Lower leg skin (tissue), 4 donors: ENCODE results near the gene SLC16A12. TPM values are rescaled to one million over a fixed set of nuclear protein-coding genes. Genes with fewer than 3 reads are reported as not detected.

Experiments used
- DNase-seq, 2 donors: peaks; one replicate each; pipeline ENCODE4 v3.0.0-alpha.2; 2019; ENCODE audit warnings: low spot score in 2 of 2
- H3K4me3 ChIP-seq: fragments of 200-600 bp; sonication (generic); 2 replicates; pipeline ENCODE4 v1.5.1; 2017; ENCODE audit warnings: mild to moderate bottlenecking, low read depth; ENCODE audit not compliant: poor library complexity, severe bottlenecking
- CTCF ChIP-seq, 3 donors: fragments of 450-650 bp; IDR thresholded peaks; one replicate each; pipeline ENCODE4 v1.5.1; 2016; ENCODE audit warnings: antibody characterized with exemption in 3 of 3, mild to moderate bottlenecking in 3 of 3, moderate library complexity in 2 of 3
- POLR2A ChIP-seq, 2 donors: fragments of 450-650 bp; IDR thresholded peaks; one replicate each; pipeline ENCODE4 v1.6.1; 2016 to 2017; ENCODE audit warnings: antibody characterized with exemption in 2 of 2, mild to moderate bottlenecking in 1 of 2, moderate library complexity in 1 of 2
- WGBS, 2 donors: methylation state at CpG; one replicate each; pipeline ENCODE4 v1.1.5; 2018; 5-methylcytosine and 5-hydroxymethylcytosine counted together
- intact Hi-C: fragments of 100-400 bp; cut with DNase I; formaldehyde crosslinking; loops from one replicate; pipeline ENCODE4 v1.15.0; 2023; ENCODE audit warnings: low total_unique reads
- total RNA-seq, 4 donors: library from RNA; depleted of rRNA; stranded (reverse); fragments of >200 nt; gene quantifications; one replicate each; pipeline ENCODE4 v1.1.0, GENCODE V29; 2016

SLC16A12 gene
- total RNA-seq, 4 donors from 2014 or later = 0.13 to 1.5 (median 0.90) TPM

- no peak for DNase-seq
- 85% methylated on average over 7 of the region's 7 CpGs for WGBS, 2 donors
- H3K4me3 ChIP-seq = no peak overlapping the region
- intact Hi-C loops = no loop called here
- no peak for TF ChIP-seq CTCF (IDR thresholded peaks at IDR 0.05)
These were observed 11.1 kb downstream of the SLC16A12 start for GRCh38 chr10:89524279-89524678.

- H3K4me3 ChIP-seq = no peak overlapping the region
- TF ChIP-seq POLR2A (IDR thresholded peaks at IDR 0.05) = no peak
- TF ChIP-seq CTCF (IDR thresholded peaks at IDR 0.05) = no peak
- intact Hi-C loops = no loop called here
- 90 to 92% methylated on average over 1 of the region's 1 CpG for WGBS, 2 donors
- DNase-seq = no peak
These were observed 12.1 kb downstream of the SLC16A12 start for GRCh38 chr10:89523274-89523673.

- WGBS, 2 donors = 94 to 100% methylated on average over 1 of the region's 1 CpG
- H3K4me3 ChIP-seq = no peak overlapping the region
- intact Hi-C loops = no loop called here
- TF ChIP-seq POLR2A (IDR thresholded peaks at IDR 0.05) = no peak
- no peak for TF ChIP-seq CTCF (IDR thresholded peaks at IDR 0.05)
- no peak for DNase-seq
These were observed 12.9 kb downstream of the SLC16A12 start for GRCh38 chr10:89522463-89522862.

GRCh38 chr10:89521368-89521767 lies 14.0 kb downstream of the SLC16A12 start:
- intact Hi-C loops = no loop called here
- no peak for DNase-seq
- TF ChIP-seq CTCF (IDR thresholded peaks at IDR 0.05) (no peak), POLR2A (IDR thresholded peaks at IDR 0.05) (no peak)
- no peak overlapping the region for H3K4me3 ChIP-seq
- 59 to 62% methylated on average over 2 of the region's 2 CpGs for whole genome bisulfite sequencing, 2 donors

GRCh38 chr10:89520706-89521105 lies 14.7 kb downstream of the SLC16A12 start:
- no peak for TF ChIP-seq CTCF (IDR thresholded peaks at IDR 0.05)
- no peak for TF ChIP-seq POLR2A (IDR thresholded peaks at IDR 0.05)
- 87 to 88% methylated on average over 1 of the region's 1 CpG for WGBS, 2 donors
- no peak for DNase-seq
- H3K4me3 ChIP-seq = no peak overlapping the region
- intact Hi-C loops = no loop called here
